ENCODE results near the gene APOBEC3G.

GRCh38 chr22:39135092-39135896 lies 58.2 kb downstream of the APOBEC3G start:
- TF ChIP-seq CTCF (IDR thresholded peaks at IDR 0.05) (peak in 4 of 5 experiments; percentile 24 to 33 (median 28)), POLR2A (IDR thresholded peaks at IDR 0.05) (no peak)
